HCT116 (cell line): Measurements from ENCODE around the gene BCKDHB.

Experiments used
- EGR1 ChIP-seq: IDR thresholded peaks from 2 replicates; pipeline ENCODE4 v1.6.1; 2012; ENCODE audit warnings: low read depth
- EZH2 ChIP-seq: fragments of 200-600 bp; sonication (generic); IDR thresholded peaks from 2 replicates; pipeline ENCODE4 v1.6.1; 2017; ENCODE audit warnings: antibody characterized with exemption, mixed run types
- EZH2phosphoT487 ChIP-seq: fragments of 200-600 bp; IDR thresholded peaks from 2 replicates; pipeline ENCODE4 v1.6.1; 2018; ENCODE audit warnings: antibody characterized with exemption, borderline replicate concordance
- JUND ChIP-seq: IDR thresholded peaks from 2 replicates; pipeline ENCODE4 v1.6.1; 2012
- MAX ChIP-seq: IDR thresholded peaks from 2 replicates; pipeline ENCODE4 v1.6.1; 2012
- POLR2A ChIP-seq: IDR thresholded peaks from 2 replicates; pipeline ENCODE4 v1.7.0; 2011; ENCODE audit warnings: borderline replicate concordance; ENCODE audit not compliant: insufficient read depth, insufficient read length; ENCODE audit errors: extremely low read depth
- POLR2AphosphoS5 ChIP-seq: IDR thresholded peaks from 2 replicates; pipeline ENCODE4 v1.6.1; 2011; ENCODE audit warnings: mild to moderate bottlenecking, low read depth, low read length, moderate library complexity
- RAD21 ChIP-seq: IDR thresholded peaks from 2 replicates; pipeline ENCODE4 v1.6.1; 2012; ENCODE audit warnings: low read depth, mild to moderate bottlenecking
- REST ChIP-seq: IDR thresholded peaks from 2 replicates; pipeline ENCODE4 v1.6.1; 2012; ENCODE audit warnings: low read depth
- YY1 ChIP-seq: IDR thresholded peaks from 2 replicates; pipeline ENCODE4 v1.6.1; 2011; ENCODE audit warnings: low read length, low read depth, moderate library complexity, mild to moderate bottlenecking; ENCODE audit not compliant: insufficient replicate concordance; ENCODE audit errors: extremely low read depth
- TF ChIP-seq, protein P1 (sequence below), 3 experiments: fragments of 200-600 bp in 1 of 3; sonication (generic) in 1 of 3; IDR thresholded peaks in 2 of 3; conservative IDR thresholded peaks in 1 of 3; 2 replicates each; pipeline ENCODE4 v1.5.1; 2012 to 2017; ENCODE audit warnings: low read depth in 2 of 3, low read length in 2 of 3, antibody characterized with exemption in 1 of 3, borderline replicate concordance in 1 of 3, control low read depth in 1 of 3, mild to moderate bottlenecking in 1 of 3, mixed read lengths in 1 of 3, mixed run types in 1 of 3, moderate library complexity in 1 of 3; ENCODE audit not compliant: insufficient read depth in 1 of 3
- TF ChIP-seq, protein P2 (sequence below): IDR thresholded peaks from 2 replicates; pipeline ENCODE4 v1.6.1; 2011; ENCODE audit warnings: mild to moderate bottlenecking, low read length, moderate library complexity; ENCODE audit not compliant: insufficient replicate concordance; ENCODE audit errors: extremely low read depth

- TF ChIP-seq, protein P1, sequence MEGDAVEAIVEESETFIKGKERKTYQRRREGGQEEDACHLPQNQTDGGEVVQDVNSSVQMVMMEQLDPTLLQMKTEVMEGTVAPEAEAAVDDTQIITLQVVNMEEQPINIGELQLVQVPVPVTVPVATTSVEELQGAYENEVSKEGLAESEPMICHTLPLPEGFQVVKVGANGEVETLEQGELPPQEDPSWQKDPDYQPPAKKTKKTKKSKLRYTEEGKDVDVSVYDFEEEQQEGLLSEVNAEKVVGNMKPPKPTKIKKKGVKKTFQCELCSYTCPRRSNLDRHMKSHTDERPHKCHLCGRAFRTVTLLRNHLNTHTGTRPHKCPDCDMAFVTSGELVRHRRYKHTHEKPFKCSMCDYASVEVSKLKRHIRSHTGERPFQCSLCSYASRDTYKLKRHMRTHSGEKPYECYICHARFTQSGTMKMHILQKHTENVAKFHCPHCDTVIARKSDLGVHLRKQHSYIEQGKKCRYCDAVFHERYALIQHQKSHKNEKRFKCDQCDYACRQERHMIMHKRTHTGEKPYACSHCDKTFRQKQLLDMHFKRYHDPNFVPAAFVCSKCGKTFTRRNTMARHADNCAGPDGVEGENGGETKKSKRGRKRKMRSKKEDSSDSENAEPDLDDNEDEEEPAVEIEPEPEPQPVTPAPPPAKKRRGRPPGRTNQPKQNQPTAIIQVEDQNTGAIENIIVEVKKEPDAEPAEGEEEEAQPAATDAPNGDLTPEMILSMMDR (IDR thresholded peaks at IDR 0.05 in 2 of 3, conservative IDR thresholded peaks at IDR 0.05 in 1 of 3; ENCODE audit: borderline replicate concordance in 1 of 3, insufficient read depth in 1 of 3, low read depth in 2 of 3, low read length in 2 of 3), result no peak
- no peak for TF ChIP-seq JUND
- TF ChIP-seq EZH2phosphoT487, result no peak
- no peak for TF ChIP-seq REST
- no peak for TF ChIP-seq YY1
- no peak for TF ChIP-seq EZH2
- no peak for TF ChIP-seq POLR2A
- TF ChIP-seq, protein P2, sequence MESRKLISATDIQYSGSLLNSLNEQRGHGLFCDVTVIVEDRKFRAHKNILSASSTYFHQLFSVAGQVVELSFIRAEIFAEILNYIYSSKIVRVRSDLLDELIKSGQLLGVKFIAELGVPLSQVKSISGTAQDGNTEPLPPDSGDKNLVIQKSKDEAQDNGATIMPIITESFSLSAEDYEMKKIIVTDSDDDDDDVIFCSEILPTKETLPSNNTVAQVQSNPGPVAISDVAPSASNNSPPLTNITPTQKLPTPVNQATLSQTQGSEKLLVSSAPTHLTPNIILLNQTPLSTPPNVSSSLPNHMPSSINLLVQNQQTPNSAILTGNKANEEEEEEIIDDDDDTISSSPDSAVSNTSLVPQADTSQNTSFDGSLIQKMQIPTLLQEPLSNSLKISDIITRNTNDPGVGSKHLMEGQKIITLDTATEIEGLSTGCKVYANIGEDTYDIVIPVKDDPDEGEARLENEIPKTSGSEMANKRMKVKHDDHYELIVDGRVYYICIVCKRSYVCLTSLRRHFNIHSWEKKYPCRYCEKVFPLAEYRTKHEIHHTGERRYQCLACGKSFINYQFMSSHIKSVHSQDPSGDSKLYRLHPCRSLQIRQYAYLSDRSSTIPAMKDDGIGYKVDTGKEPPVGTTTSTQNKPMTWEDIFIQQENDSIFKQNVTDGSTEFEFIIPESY, result no peak
- no peak for TF ChIP-seq MAX
- TF ChIP-seq POLR2AphosphoS5, result no peak
- TF ChIP-seq EGR1, result no peak
- no peak for TF ChIP-seq RAD21
Measured at GRCh38 chr6:80263585-80263984, 157.1 kb downstream of the BCKDHB start.
